HepG2 (cell line): ENCODE data around the gene SPAG7. TPM values are rescaled to one million over a fixed set of nuclear protein-coding genes. Genes with fewer than 3 reads are reported as not detected.

Experiments used
- AGO1 ChIP-seq: fragments of 200-400 bp; formaldehyde crosslinking; IDR thresholded peaks from 2 replicates; pipeline ENCODE4 v1.6.1; 2017; ENCODE audit warnings: mild to moderate bottlenecking, low read depth, low read length, moderate library complexity; ENCODE audit not compliant: poor library complexity, severe bottlenecking
- CHD4 ChIP-seq: fragments of 200-600 bp; sonication (generic); IDR thresholded peaks from 2 replicates; pipeline ENCODE4 v1.7.0; 2017; ENCODE audit warnings: mild to moderate bottlenecking, low read length, borderline replicate concordance
- DR1 ChIP-seq: sonication (generic); formaldehyde crosslinking; IDR thresholded peaks from 2 replicates; pipeline ENCODE4 v1.8.0; 2021; ENCODE audit warnings: mild to moderate bottlenecking, missing genetic modification reagents, inconsistent platforms
- KLF11 ChIP-seq: IDR thresholded peaks from 2 replicates; pipeline ENCODE4 v1.6.1; 2016; ENCODE audit warnings: missing compliant biosample characterization
- PCBP1 ChIP-seq: fragments of 200-400 bp; formaldehyde crosslinking; IDR thresholded peaks from 2 replicates; pipeline ENCODE4 v1.6.1; 2017; ENCODE audit warnings: mild to moderate bottlenecking, low read depth, low read length, borderline replicate concordance
- PHF8 ChIP-seq: sonication (generic); formaldehyde crosslinking; IDR thresholded peaks from 2 replicates; pipeline ENCODE4 v1.5.0; 2020; ENCODE audit warnings: missing genetic modification reagents
- RELA ChIP-seq: sonication (generic); formaldehyde crosslinking; IDR thresholded peaks from 2 replicates; pipeline ENCODE4 v1.4.0; 2020; ENCODE audit warnings: missing genetic modification reagents
- SIN3A ChIP-seq: IDR thresholded peaks from 2 replicates; pipeline ENCODE4 v1.6.1; 2011; ENCODE audit warnings: low read depth, mild to moderate bottlenecking, control low read depth, low read length, borderline replicate concordance
- TOE1 ChIP-seq: sonication (generic); formaldehyde crosslinking; IDR thresholded peaks from 2 replicates; pipeline ENCODE4 v1.4.0; 2020; ENCODE audit warnings: mild to moderate bottlenecking, missing genetic modification reagents
- YEATS4 ChIP-seq: sonication (generic); formaldehyde crosslinking; IDR thresholded peaks from 2 replicates; pipeline ENCODE4 v1.4.0; 2020; ENCODE audit warnings: missing genetic modification reagents, borderline replicate concordance
- ZBTB33 ChIP-seq: sonication (generic); formaldehyde crosslinking; IDR thresholded peaks from 2 replicates; pipeline ENCODE4 v1.4.0; 2020; ENCODE audit warnings: missing genetic modification reagents
- ZBTB38 ChIP-seq: sonication (generic); formaldehyde crosslinking; IDR thresholded peaks from 2 replicates; pipeline ENCODE4 v1.5.1; 2020; ENCODE audit warnings: mild to moderate bottlenecking, missing genetic modification reagents
- ZNF251 ChIP-seq: sonication (generic); formaldehyde crosslinking; IDR thresholded peaks from 2 replicates; pipeline ENCODE4 v1.9.0; 2021; ENCODE audit warnings: mild to moderate bottlenecking, missing genetic modification reagents
- ZNF282 ChIP-seq: fragments of 450-650 bp; IDR thresholded peaks from 2 replicates; pipeline ENCODE4 v1.6.1; 2018; ENCODE audit not compliant: partially characterized antibody
- ZNF503 ChIP-seq: sonication (generic); formaldehyde crosslinking; IDR thresholded peaks from 2 replicates; pipeline ENCODE4 v1.4.0; 2020; ENCODE audit warnings: missing genetic modification reagents
- ZNF546 ChIP-seq: sonication (generic); formaldehyde crosslinking; conservative IDR thresholded peaks from 2 replicates; pipeline ENCODE4 v1.8.1; 2023; ENCODE audit warnings: mild to moderate bottlenecking, missing genetic modification reagents
- ZNF580 ChIP-seq: IDR thresholded peaks from 2 replicates; pipeline ENCODE4 v1.6.1; 2016; ENCODE audit warnings: low read depth, borderline replicate concordance
- ZNF672 ChIP-seq: sonication (generic); formaldehyde crosslinking; IDR thresholded peaks from 2 replicates; pipeline ENCODE4 v1.8.1; 2022; ENCODE audit warnings: missing genetic modification reagents
- ZNF674 ChIP-seq: sonication (generic); formaldehyde crosslinking; IDR thresholded peaks from 2 replicates; pipeline ENCODE4 v1.5.0; 2020; ENCODE audit warnings: low read depth, mild to moderate bottlenecking, missing genetic modification reagents
- ZNF792 ChIP-seq: IDR thresholded peaks from 2 replicates; pipeline ENCODE4 v1.6.1; 2016
- ZNF879 ChIP-seq: sonication (generic); formaldehyde crosslinking; IDR thresholded peaks from 2 replicates; pipeline ENCODE4 v1.8.1; 2023; ENCODE audit warnings: missing genetic modification reagents
- polyA plus RNA-seq, 8 experiments: library from polyadenylated mRNA; depleted of rRNA in 3 of 8; stranded (reverse) in 7 of 8; unstranded in 1 of 8; fragments of >200 nt; fragmentation: Illumina TruSeq in 4 of 8; extraction: Trizol in 4 of 8; gene quantifications; 2 replicates each; pipeline versions ENCODE4 v1.2.1 to v1.2.3, GENCODE V29; 2011 to 2016; ENCODE audit warnings: low read depth in 4 of 8, missing spikeins in 1 of 8, mixed read lengths in 1 of 8; ENCODE audit not compliant: insufficient read depth in 1 of 8
- total RNA-seq, 5 experiments: library from RNA; depleted of rRNA; stranded (reverse); fragments of >200 nt; fragmentation: Illumina TruSeq; extraction: Trizol; gene quantifications; 2 replicates each; pipeline ENCODE4 v1.2.3, GENCODE V29; 2016; ENCODE audit warnings: low read depth in 1 of 5
- TF ChIP-seq, protein P1 (sequence below): sonication (generic); formaldehyde crosslinking; IDR thresholded peaks from 2 replicates; pipeline ENCODE4 v1.8.0; 2022; ENCODE audit warnings: missing genetic modification reagents, mild to moderate bottlenecking, inconsistent platforms, borderline replicate concordance
- TF ChIP-seq, protein P2 (sequence below): sonication (generic); formaldehyde crosslinking; IDR thresholded peaks from 2 replicates; pipeline ENCODE4 v1.9.0; 2022; ENCODE audit warnings: missing genetic modification reagents, mild to moderate bottlenecking, borderline replicate concordance

SPAG7 gene
- total and polyA plus RNA-seq, 2 of the 13 experiments (the other 11 are each of a cell fraction or from before 2014, with no cell fraction given), result 51.0 to 59.0 TPM

DNA sequence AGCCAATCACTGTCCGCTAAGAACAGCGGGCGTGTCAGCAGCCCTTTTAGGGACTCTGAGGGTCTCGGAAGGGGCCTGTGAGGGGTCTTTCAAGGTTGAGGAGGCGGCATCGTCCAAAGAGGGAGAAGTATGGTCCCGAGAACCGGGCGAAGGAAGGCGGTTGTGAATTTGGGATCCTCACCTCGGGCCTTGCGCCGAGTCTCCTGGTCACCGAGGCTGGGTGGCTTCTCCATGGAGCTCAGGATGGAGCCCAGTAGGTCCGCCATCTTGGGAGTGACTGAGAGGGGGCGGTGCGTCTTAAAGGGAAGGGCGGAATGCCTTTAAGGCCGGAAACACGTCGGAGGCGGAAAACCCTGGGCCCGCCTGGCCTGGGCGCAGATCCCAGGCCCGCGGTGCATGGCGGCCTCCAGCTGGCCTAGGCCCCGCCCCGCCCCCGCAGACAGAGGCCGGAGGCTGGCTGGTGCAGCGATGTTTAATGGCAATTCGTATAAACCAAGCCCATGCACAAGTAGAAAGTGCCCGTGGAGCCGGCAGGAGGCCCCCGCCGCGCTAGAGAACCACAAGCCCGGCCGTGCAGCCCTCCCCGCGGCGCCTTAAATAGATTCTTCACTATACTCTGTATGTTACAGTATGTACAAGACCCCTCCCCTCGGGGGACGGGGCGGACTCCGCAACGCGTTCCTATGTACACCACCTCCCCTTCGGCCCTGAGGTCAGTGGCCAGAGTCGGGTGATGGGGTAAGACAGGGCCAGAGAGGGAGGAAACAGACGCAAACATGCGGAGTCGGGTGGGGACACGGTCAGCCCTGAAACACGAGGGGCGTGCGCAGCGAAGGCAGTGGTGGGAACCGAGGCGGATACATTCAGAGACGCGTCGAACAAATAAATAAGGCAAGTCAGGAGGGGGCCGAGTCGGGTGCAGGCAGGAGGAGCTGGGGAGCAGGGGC is at the start of gene SPAG7 (continued):
- TF ChIP-seq TOE1 (CRISPR knock-in tag), result no peak
- TF ChIP-seq PCBP1, result peak; percentile 73
- TF ChIP-seq ZNF251 (CRISPR knock-in tag), result no peak
- peak; percentile 83 for TF ChIP-seq AGO1
- TF ChIP-seq, protein P1, sequence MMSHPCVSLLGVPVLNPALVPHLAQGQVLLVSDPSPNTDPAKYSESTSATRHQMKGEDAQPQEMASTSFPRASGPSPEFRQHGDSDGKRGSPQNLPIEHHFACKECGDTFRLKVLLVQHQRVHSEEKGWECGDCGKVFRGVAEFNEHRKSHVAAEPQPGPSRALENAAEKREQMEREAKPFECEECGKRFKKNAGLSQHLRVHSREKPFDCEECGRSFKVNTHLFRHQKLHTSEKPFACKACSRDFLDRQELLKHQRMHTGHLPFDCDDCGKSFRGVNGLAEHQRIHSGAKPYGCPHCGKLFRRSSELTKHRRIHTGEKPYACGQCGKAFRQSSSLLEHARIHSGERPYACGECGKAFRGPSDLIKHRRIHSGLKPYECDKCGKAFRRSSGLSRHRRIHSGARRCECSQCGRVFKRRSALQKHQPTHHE, result peak; percentile 47; the same call in 1 of the 2 replicates
- no peak for TF ChIP-seq ZNF674 (CRISPR knock-in tag)
- no peak for TF ChIP-seq ZNF792
- TF ChIP-seq CHD4, result no peak
- TF ChIP-seq ZNF546, result peak; percentile 86
- peak; percentile 39; the same call in 1 of the 2 replicates for TF ChIP-seq KLF11
- no peak for TF ChIP-seq ZNF503
- peak; percentile 81; the same call in 1 of the 2 replicates for TF ChIP-seq YEATS4 (CRISPR knock-in tag)
- TF ChIP-seq SIN3A, result peak; percentile 65; the same call in 1 of the 2 replicates
- TF ChIP-seq RELA, result no peak
- TF ChIP-seq, protein P2, sequence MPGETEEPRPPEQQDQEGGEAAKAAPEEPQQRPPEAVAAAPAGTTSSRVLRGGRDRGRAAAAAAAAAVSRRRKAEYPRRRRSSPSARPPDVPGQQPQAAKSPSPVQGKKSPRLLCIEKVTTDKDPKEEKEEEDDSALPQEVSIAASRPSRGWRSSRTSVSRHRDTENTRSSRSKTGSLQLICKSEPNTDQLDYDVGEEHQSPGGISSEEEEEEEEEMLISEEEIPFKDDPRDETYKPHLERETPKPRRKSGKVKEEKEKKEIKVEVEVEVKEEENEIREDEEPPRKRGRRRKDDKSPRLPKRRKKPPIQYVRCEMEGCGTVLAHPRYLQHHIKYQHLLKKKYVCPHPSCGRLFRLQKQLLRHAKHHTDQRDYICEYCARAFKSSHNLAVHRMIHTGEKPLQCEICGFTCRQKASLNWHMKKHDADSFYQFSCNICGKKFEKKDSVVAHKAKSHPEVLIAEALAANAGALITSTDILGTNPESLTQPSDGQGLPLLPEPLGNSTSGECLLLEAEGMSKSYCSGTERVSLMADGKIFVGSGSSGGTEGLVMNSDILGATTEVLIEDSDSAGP (CRISPR knock-in tag), result peak; percentile 58
- peak; percentile 83; the same call in 1 of the 2 replicates for TF ChIP-seq ZNF580
- TF ChIP-seq DR1, result peak; percentile 47; the same call in 1 of the 2 replicates
- no peak for TF ChIP-seq ZBTB33
- TF ChIP-seq ZNF282, result no peak
- no peak for TF ChIP-seq ZNF672 (CRISPR knock-in tag)
- TF ChIP-seq ZBTB38, result peak; percentile 70
- TF ChIP-seq PHF8 (CRISPR knock-in tag), result peak; percentile 81
- 0 out of 2 replicates have a peak, but pooled peaks have one; percentile 50 for TF ChIP-seq ZNF879
